ENCODE measurements around the gene NTRK3.

NTRK3 gene

DNA sequence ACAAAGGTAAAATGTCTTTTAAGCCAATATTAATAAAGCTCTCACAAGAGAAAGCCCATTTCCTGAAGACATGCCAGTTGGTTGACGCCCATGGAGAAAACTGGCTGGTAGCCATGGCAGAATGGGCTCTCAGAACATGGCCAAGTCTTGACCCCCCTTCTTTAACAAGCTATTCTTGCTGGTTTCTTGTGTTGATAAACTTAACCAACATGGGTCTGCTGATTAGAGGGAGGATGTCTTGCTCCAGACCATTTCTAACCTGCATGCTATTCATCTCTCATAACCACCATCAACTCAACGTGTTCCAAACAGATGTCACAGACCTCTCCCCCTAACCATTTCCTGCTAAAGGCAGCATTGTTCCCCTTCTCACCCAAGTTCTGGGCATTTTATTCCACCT, 25.7 kb downstream of the NTRK3 start:
- TF ChIP-seq GATA3 (IDR thresholded peaks at IDR 0.05; ENCODE audit: low read depth, low read length) (no peak), GATA2 (IDR thresholded peaks at IDR 0.05; ENCODE audit: low read depth, low read length) (no peak)

- TF ChIP-seq GATA3 (IDR thresholded peaks at IDR 0.05; ENCODE audit: low read depth, low read length) (no peak), GATA2 (IDR thresholded peaks at IDR 0.05; ENCODE audit: low read depth, low read length) (no peak)
These were observed 31.1 kb downstream of the NTRK3 start for GRCh38 chr15:88225461-88225860.

GRCh38 chr15:88223084-88223483, 33.5 kb downstream of the NTRK3 start:
- TF ChIP-seq GATA3 (IDR thresholded peaks at IDR 0.05; ENCODE audit: low read depth, low read length) (no peak), GATA2 (IDR thresholded peaks at IDR 0.05; ENCODE audit: low read depth, low read length) (no peak)

DNA sequence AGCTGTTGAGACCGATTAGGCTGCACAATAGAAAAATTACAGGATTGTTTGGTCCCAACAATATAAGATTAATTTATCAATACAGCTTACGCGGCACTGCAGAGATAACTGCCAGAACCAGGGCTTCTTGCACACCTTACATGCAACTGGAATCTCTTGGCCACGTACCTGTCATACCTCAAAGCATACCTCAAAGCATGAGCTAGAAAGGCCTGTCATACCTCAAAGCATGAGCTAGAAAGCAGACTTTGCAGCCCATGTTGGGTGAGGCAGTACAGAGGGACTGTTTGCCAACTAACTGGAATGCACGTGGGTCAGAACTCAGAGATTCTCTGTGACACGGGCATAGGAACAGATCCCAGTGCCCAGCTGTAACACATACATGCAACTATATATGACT, 34.7 kb downstream of the NTRK3 start:
- TF ChIP-seq GATA3 (IDR thresholded peaks at IDR 0.05; ENCODE audit: low read depth, low read length) (no peak), GATA2 (IDR thresholded peaks at IDR 0.05; ENCODE audit: low read depth, low read length) (no peak)

DNA sequence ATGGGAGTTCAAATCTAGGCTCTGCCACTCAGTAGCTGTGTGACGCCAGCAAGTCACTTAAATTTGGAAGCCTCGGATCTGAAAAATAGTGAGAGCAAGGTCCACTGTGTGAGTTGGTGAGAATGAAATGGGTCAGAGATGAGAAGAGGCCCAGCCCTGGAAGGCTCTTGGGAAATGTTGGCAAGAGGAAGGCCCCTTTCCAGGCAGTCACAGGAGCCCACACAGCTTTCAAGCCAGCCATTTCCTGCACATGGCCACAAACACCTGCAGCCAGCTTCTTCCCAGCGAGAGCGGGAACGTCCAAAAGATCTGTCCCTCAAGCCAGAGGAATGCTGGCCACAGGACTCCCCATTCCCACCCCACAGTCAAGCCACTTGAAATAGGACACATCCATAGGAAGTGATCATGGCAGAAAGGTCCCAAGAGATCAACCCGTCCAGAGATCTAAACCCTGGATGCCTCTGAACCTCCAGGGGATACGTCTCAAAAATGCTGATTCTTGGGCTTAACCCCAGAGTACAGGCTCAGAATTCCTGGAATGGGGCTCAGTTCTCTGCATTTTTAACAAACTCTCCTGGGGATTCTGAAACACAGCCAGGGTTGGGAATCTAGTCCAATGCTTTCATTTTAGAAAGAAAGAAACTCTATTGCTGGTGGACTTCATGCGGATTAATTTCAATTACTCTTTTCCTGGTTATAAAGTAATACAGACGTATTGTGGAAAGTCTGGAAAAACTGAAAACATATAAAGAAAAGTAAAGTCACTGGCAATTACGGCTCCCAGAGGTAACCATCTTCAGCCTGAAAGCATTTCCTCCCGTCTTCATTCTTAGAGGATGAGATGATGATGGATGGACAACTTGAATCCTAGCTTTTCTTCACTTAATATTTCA, 35.9 kb downstream of the NTRK3 start:
- no peak for TF ChIP-seq GATA2 (IDR thresholded peaks at IDR 0.05; ENCODE audit: low read depth, low read length)
- no peak for TF ChIP-seq GATA3 (IDR thresholded peaks at IDR 0.05; ENCODE audit: low read depth, low read length)

DNA sequence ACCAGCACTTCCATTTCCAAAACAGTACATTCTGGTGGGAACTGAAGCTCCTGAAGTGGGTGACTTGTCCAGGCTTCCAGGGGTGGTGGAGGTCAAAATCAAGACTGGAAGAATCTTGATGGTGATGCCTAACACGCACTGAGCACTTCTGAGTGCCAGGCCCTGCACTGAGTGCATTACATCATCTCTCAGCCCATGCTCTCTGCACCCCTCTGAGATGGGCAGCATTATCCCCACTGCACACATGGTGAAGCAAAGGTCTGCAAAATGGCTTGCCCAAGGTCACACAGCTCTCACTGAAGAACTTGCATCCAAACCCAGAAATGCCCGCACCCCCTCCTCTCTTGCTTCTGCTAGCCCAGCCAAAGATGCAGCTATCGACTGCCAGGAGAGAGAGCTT, 36.9 kb downstream of the NTRK3 start:
- TF ChIP-seq GATA2 (IDR thresholded peaks at IDR 0.05; ENCODE audit: low read depth, low read length) (no peak), GATA3 (IDR thresholded peaks at IDR 0.05; ENCODE audit: low read depth, low read length) (no peak)

DNA sequence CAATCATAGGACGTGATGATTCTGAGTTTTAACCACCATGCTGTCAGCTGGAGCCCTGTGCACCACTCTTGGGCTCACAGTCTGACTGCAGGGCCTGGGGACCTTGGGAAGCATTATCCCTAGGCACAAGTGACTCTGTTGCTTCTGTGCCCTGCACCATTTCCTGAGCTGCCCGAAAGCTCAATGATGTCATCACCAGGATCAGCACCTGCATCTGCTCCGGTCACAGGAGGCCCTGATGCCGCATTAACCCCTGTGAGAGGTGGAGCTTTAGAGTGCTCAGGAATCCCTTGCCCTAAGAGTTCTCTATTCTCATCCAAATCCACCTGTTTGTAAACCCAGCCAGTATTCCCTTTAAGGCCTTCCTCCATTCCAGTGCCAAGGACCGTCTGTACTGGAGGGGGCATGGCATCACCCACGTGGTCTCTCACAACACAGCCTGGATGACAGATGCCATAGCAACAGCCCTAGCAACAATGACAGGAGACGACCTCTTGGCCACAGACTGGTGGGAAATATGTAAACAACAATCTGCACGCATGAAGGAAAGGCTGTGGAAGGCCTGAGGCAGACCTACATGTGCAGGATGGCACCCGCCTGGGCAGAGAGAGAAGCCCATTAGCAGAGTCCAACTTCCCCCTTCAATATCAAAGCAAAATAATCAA, 37.9 kb downstream of the NTRK3 start:
- TF ChIP-seq GATA2 (IDR thresholded peaks at IDR 0.05; ENCODE audit: low read depth, low read length) (no peak), GATA3 (IDR thresholded peaks at IDR 0.05; ENCODE audit: low read depth, low read length) (no peak)

GRCh38 chr15:88215066-88215648, 41.4 kb downstream of the NTRK3 start:
- TF ChIP-seq GATA3 (IDR thresholded peaks at IDR 0.05; ENCODE audit: low read depth, low read length) (no peak), GATA2 (IDR thresholded peaks at IDR 0.05; ENCODE audit: low read depth, low read length) (no peak)

DNA sequence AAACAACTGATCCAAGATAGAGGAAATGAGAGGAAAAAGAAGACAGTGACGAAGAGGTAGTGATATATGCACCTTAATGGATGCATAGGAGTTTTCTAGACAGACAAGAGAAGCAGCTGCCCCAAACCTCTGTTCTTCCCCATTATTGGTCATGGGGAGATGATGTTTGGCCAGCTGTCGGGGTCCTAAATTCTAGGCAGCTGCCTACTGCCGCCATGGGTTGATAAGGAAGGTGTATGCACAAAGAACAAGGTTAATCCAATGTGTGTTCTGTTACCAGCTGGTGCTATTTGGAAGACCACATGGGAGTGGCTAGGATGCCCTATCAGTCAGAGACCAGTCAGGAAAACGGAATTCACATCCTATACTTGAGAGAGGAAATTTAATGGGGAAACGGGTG, 47.4 kb downstream of the NTRK3 start:
- no peak for TF ChIP-seq GATA2 (IDR thresholded peaks at IDR 0.05; ENCODE audit: low read depth, low read length)
- TF ChIP-seq GATA3 (IDR thresholded peaks at IDR 0.05; ENCODE audit: low read depth, low read length), result no peak

GRCh38 chr15:88208396-88208795, 48.1 kb downstream of the NTRK3 start:
- TF ChIP-seq GATA2 (IDR thresholded peaks at IDR 0.05; ENCODE audit: low read depth, low read length), result no peak
- TF ChIP-seq GATA3 (IDR thresholded peaks at IDR 0.05; ENCODE audit: low read depth, low read length), result no peak

DNA sequence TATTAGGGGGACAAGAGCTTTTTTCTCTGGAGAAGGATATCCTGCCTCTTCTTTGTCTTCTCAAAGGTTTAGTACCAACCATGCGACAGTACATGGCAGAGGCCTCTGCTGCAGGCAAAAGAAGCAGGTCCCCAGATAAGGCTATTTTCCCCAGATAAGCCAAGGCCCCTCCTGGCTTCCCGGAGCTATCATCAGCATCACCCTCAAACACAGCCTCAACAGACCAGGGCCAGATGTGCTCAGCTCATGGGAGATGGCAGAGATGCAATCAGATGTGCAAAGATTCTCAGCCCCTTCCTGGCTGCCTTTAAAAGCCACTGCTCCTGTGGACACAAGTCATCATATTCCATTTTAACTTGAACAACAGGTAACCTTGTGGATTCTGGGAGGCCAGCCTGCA, 49.0 kb downstream of the NTRK3 start:
- TF ChIP-seq GATA2 (IDR thresholded peaks at IDR 0.05; ENCODE audit: low read depth, low read length), result peak; percentile 95
- TF ChIP-seq GATA3 (IDR thresholded peaks at IDR 0.05; ENCODE audit: low read depth, low read length), result peak; percentile 84

- TF ChIP-seq GATA2 (IDR thresholded peaks at IDR 0.05; ENCODE audit: low read depth, low read length) (no peak), GATA3 (IDR thresholded peaks at IDR 0.05; ENCODE audit: low read depth, low read length) (no peak)
These were observed 52.0 kb downstream of the NTRK3 start for GRCh38 chr15:88204584-88204983.

GRCh38 chr15:88202231-88202630, 54.3 kb downstream of the NTRK3 start:
- TF ChIP-seq GATA2 (IDR thresholded peaks at IDR 0.05; ENCODE audit: low read depth, low read length) (no peak), GATA3 (IDR thresholded peaks at IDR 0.05; ENCODE audit: low read depth, low read length) (no peak)

GRCh38 chr15:88201207-88201606, 55.3 kb downstream of the NTRK3 start:
- TF ChIP-seq GATA3 (IDR thresholded peaks at IDR 0.05; ENCODE audit: low read depth, low read length) (no peak), GATA2 (IDR thresholded peaks at IDR 0.05; ENCODE audit: low read depth, low read length) (no peak)

GRCh38 chr15:88196961-88197360, 59.6 kb downstream of the NTRK3 start:
- TF ChIP-seq GATA2 (IDR thresholded peaks at IDR 0.05; ENCODE audit: low read depth, low read length), result no peak
- TF ChIP-seq GATA3 (IDR thresholded peaks at IDR 0.05; ENCODE audit: low read depth, low read length), result no peak

Data from SH-SY5Y (cell line).